ENCODE results near the gene ZSCAN30.

ZSCAN30 gene

DNA sequence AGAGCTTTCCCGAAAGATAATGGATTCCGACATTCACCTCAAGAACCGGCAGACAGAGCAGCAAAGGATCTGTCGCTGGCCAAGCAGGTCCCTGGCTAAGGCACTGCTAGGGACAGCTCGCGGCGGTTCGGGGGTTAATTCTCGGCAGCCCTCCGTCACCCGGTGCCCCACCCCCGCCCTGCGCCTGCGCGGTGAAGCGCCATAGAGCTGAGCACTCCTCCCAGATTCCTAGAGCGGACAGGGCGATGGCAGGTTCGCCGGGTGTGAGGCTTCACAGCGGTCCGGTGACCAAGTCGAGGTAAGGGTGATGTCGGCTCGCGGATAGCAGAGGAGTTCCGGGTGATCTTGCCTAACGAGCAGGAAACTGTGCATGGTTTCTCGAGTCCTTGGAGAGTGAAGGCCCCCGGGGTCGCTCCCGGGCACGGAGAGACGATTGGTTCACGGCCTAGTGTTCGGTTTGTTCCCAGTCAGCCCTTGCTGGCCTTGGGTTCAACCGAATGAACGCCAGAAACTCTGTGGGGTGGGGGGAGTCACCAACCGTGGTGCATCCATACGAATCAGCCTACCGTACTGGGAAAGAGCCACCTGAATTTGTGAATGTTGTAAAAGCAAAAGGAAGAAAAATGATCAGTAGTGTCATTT lies at the start of gene ZSCAN30:
Gene ZSCAN30 (minus strand): TSS at position 136 of the 642 bp plus-strand sequence. CDS start 25,877 bp downstream, outside the sequence.
- peak; percentile 82 for DNase-seq (ENCODE audit: low read depth)

DNA sequence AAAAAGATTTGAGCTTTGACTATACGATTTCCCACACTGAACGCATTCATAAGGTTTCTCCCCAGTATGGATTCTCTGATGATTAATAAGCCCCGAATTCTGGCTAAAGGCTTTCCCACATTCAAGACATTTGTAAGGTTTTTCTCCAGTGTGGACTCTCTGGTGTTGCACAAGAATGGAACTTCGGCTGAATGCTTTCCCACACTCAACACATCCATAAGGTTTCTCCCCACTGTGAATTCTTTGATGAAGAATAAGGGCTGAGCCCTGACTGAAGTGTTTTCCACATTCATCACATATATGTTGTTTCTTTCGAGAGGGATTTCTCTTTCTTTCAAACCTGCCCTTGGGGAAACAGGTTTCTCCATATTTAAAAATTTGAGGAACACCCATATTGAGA lies 47.3 kb upstream of the ZSCAN30 start:
- DNase-seq (ENCODE audit: low read depth): no peak

- no peak for DNase-seq (ENCODE audit: low read depth)
These were observed 45.8 kb upstream of the ZSCAN30 start for GRCh38 chr18:35335866-35336265.

GRCh38 chr18:35334821-35335220 lies 44.8 kb upstream of the ZSCAN30 start:
- DNase-seq (ENCODE audit: low read depth): no peak

DNA sequence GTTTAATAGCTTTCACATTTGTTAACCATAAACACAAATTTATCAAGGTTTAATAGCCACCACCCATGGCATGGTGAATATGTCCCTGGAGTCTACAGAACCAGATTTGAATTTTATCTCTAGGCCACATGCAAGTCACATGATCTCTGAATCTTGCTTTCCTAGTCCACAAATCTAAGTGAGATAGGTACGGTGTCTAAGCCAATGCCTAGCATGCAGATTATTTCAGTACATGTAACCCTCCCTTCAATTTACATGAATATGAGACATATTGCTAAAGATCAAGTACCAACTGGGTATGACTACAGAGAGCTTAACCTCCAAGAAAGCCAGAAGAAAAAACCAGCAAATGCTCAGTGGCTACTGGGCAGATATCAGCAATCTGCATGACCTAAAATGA lies 44.2 kb upstream of the ZSCAN30 start:
- DNase-seq (ENCODE audit: low read depth): no peak

DNA sequence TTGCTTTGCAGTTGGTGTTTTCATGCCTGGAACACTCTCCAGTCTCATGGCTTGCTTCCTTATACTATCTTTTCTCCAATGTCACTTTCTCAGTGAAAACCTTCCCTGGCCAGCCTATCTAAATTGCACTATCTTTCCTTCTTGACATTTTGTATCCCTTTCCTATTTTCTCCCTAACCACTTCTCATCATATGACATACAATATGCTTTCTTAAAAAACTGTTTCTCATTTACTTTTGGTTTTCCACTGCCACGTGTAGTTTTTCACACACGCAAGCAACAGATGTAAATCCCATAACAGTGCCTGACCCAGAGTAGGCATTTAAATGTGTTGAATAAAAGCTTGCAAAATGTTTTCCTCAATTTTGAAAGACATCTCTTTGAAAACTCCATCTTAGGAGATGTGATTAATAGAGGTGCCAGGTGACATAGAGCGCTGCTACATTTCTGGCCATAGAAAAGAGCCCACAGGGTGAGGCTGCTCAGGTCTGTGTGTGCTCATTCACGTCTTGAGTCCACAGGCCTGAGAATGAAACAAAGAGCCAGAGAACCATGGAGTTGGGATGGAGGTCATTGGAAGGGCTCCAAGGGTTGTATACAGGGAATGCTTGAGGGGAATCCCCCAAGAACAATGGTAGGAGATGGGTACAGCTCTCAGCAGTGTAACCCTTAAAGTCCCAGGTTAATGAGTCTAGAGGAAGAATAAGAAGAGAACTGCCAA lies 41.5 kb upstream of the ZSCAN30 start:
- no peak for DNase-seq (ENCODE audit: low read depth)

DNA sequence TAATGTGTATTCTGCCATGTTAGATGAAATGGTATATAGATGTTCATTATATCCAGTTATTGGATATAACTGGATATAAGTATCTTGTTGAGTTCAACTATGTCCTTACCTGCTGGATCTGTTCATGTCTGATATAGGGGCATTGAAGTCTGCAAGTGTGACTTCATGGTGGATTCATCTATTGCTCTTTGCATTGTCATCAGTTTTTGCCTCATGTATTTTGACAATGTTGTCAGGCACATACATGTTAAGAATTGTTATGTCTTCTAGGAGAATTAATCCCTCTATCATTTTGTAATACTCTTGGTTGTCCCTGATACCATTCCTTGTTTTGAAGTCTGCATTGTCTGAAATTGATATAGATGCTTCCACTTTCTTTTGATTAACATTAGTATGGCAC lies 38.8 kb upstream of the ZSCAN30 start:
- no peak for DNase-seq (ENCODE audit: low read depth)

DNA sequence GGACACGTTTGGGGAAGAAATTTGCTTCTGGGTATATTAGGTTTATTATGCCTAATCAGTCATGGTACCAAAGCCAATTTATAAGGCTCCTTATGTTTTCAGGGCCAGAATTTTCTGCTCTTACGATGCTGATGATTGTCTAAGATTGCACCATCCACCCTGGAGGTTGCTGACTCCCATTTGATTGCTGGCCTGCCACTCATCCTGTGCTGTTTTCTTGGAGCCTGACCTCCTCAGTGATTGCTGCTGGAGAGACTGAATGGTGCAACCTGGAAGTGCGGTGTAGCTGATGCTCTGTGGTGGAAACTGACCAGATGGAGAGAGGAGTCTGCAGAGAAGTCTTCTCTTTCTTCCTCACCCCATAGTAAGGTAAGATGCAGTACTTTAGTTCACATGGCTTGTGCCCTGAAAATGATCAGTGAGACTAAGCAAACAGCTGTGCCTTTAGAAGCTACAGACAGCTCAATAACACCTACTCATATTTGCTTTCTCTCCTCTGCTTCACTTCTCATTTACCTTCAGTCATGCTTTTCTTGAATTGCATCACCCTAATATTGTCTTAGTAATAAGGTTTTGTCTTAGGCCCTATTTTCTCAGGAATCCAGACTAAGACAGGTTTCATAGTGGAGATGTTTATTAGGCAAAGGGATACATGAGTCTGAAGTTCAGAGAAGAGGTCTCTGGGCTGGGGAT lies 36.8 kb upstream of the ZSCAN30 start:
- DNase-seq (ENCODE audit: low read depth): no peak

DNA sequence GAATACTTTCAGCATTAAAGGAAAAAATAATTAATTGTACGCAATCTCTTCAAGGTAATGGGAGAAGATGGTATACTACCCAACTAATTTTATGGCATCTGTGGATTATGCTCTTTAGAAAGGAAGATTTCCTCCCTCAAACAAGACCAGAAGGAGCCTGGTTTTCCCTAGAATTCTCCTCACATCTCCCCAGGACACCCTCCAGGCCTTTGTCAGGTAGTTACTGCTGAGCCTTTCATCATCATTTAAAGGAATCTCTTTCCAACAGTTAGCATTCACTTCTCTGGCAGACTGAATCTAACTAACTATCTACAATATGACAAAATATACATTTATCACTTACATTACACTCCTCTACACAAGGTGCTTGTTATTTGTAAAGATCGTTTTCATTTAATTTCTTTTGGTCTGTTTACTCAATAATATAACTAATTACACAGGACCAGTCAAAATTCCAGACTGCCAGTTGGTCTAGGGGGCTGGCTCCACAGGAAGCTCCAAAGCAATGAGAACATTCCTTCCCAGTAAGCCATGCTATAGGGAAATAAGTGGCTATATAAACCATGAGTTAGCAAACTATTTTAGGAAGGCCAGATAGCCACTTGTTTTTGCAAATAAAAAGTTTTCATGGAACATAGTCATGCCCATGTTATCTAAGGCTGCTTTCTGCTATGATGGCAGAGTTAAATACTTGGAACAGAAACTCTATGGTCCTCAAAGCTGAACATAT lies 35.1 kb upstream of the ZSCAN30 start:
- no peak for DNase-seq (ENCODE audit: low read depth)

- no peak for DNase-seq (ENCODE audit: low read depth)
These were observed 32.7 kb upstream of the ZSCAN30 start for GRCh38 chr18:35322486-35323458.

DNA sequence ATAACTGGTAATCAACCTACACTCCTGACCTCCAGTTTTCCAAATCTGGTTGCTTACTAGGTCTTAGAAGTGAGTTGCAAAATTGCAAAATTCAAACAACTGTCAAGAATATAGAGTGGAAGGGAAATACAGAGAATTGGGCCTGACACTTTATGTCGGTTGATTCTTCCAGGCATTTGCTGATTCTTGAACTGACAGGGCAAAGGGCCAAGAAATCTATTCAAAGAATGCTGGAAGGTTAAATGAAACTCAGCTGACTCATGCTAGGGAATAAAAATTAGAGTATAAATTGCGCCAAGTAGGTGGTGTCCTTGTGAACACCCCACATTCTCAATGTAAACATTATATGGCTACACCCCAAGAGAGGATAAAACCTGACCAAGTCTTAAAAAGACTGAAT lies 21.5 kb upstream of the ZSCAN30 start:
- DNase-seq (ENCODE audit: low read depth): no peak

GRCh38 chr18:35306588-35307250 lies 16.7 kb upstream of the ZSCAN30 start:
- DNase-seq (ENCODE audit: low read depth): no peak

DNA sequence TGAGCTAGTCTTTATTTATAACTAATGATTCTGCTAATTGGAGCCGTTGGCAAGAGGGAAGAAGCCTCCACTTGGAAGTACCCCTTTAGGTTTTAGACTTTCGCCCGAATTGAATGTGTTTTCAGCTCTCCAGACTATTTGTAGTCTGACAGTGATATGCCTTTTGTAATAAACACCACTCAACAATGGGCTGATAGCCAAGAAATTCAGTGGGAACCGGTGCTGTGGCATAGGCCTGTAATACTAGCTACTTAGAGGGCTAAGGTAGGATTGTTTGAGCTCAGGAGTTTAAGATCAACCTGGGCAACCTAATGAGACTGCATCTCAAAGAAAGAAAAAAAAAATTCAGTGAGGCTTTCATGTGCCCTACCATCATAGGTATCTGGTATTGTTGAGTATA lies 13.6 kb upstream of the ZSCAN30 start:
- DNase-seq (ENCODE audit: low read depth): no peak

DNA sequence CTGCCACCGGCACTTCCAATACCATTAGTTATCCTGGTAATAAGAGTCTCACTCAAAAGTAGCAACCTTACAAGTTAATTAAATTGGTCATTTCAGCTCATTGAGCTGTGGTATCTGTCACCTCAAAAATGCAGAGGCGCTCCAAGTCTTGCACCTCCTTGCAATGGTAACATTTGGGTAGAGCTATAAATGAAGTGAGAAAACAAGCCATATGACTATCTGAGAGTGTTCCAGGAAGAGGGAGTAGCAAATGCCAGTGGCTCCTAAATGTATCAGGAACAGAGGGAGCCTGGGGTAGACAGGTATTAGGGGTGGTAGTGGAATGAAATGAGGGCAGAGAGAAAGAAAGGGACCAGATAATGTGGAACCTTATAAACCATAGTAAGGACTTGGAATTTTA lies 6.0 kb upstream of the ZSCAN30 start:
- no peak for DNase-seq (ENCODE audit: low read depth)

GRCh38 chr18:35291166-35291565 lies 1.1 kb upstream of the ZSCAN30 start:
- no peak for DNase-seq (ENCODE audit: low read depth)

DNA sequence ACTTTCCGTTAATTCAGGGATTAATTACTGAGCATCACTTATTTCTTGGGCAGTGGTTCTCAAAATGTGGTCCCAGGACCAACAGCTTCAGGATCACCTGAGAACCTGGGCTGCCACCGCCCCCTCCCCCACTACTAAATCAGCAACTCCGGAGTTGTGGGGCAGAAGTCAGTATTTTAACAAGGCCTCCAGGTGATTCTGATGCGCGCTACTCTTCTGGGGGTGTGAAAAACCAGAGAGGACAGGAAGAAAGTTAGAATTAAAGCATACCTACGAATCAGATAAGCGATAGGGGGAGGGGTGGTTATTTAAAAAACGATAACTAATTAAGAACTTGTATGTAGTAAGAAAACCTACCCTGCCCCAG lies 319 bp downstream of the ZSCAN30 start:
- DNase-seq (ENCODE audit: low read depth): no peak

DNA sequence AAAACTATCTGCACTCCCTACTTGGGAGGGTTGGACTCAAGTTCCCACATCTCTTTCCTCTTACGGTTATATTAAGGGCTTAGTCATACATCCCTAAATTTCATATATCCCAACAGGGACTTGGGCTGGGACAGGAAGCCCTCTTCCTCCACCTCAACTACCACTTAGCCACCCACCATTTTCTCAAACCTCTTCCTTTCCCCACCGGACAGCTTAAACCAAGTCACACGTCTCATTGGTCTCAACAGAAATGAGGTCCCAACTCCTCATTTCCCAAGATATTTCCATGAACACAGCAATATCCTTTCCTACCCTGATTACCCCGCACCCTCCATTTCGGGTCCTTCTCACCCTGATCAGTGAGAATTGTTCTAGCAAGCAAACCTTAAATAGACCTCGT lies 736 bp downstream of the ZSCAN30 start:
- no peak for DNase-seq (ENCODE audit: low read depth)

DNA sequence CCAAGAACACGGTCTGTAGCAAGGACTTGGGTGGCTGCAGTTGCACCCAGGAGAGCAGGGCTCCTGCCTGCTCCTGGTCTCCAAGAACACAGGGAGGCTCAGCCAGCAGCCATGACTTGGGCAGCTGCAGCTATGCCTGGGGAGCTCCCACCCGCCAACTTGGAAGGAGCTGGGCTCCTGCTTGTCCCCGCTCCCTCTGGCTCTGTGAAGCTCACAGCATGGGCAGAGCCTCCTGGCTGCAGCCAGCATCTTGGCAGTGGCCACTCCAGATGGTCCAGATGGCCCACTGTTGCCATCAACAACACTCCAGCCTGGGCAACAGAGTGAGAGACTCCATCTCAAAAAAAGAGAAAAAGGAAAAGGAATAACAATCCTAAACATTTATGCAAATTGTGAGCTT lies 5.2 kb downstream of the ZSCAN30 start:
- no peak for DNase-seq (ENCODE audit: low read depth)

DNA sequence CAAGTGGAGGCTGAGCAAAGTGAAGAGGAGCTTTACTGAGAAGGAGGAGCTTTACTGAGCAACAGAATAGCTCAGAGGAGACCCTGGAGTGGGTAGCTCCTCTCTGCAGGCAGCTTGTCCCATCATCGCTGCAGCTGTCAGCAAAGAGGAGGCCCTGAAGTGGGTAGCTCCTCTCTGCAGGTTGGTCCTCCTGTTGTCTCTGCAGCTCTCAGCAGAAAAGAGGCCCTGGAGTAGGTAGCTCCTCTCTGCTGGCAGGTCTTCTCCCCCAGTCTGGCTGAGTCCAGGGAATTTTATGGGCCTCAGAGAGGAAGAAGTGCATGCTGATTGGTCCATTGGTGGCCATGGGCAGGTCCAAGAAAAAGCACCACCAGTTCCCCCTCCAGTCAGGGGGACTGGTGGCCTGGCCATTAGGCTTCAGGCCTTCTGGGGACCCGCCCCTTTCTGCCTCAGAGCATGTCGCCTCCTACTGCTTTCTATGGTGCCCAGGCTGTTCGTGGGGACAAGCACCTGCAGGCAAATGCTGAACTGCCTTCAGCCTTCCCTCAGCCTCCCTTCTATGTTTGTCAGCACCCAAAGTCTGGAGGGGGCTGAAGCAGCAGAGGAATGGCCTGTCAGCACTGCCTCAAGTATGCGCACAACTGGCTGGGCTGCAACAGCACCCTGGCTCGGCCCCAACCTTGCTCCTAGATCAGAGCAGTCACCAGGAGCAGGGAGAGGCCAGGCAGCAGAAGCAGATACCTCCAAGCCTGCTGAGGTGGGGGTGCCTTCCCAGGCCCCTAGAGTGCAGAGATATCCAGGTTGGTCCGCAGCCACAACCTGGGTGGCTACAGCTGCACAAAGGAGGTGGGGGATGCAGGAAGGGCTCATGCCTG lies 5.9 kb downstream of the ZSCAN30 start:
- DNase-seq (ENCODE audit: low read depth): no peak

GRCh38 chr18:35282353-35282752 lies 7.7 kb downstream of the ZSCAN30 start:
- DNase-seq (ENCODE audit: low read depth): no peak

All from CMK (cell line).